ENCODE measurements around the gene NAALAD2. TPM values are rescaled to one million over a fixed set of nuclear protein-coding genes. Genes with fewer than 3 reads are reported as not detected.
"Not testable (repeated sequence)": the region's sequence is repeated elsewhere in the genome, so short reads cannot be mapped to it uniquely, and the experiment has no call there.

NAALAD2 gene
- total RNA-seq (49.1 TPM), polyA plus RNA-seq (1.7 TPM)

DNA sequence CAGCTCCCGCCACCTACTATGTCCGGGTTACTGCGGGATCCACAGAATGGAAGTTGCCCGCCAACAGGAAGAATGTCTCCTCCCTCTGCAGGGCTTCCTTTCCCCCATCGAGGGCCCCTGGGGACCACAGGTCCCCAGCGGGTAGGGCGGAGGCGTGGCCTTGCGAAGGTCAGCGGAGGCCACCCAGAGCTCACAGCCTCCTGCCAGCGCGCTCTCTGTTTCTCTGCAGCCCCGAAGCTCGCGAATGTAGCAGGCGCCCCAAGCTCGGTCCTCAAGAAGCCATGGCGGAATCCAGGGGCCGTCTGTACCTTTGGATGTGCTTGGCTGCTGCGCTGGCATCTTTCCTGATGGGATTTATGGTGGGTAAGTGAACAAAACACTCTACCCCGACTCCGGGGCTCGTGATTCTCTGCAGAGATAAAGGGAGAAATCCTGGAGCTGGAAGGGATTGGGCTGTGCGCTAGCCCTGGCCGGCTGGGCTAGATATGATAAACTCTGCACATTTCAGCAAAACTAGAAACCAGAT lies at the start of gene NAALAD2:
TSS of gene NAALAD2 (plus strand) at position 186 of the 526 bp plus-strand sequence. CDS start at position 282, 96 bp downstream.
- peak; percentile 28 for DNase-seq (ENCODE audit: extremely low spot score)
- no peaks in the 10 kb centered on the region for H3K4me1 ChIP-seq (ENCODE audit: insufficient read depth)
- H3K4me3 ChIP-seq (ENCODE audit: low read depth, low read length) = peak within 1 kb of the TSS; percentile 56
- no peaks in the 10 kb centered on the region for H3K36me3 ChIP-seq (ENCODE audit: insufficient read depth)
- H3K27ac ChIP-seq (ENCODE audit: low read depth) = no peak within 1 kb of the TSS
- 1% methylated on average over 25 of the region's 25 CpGs for WGBS

DNA sequence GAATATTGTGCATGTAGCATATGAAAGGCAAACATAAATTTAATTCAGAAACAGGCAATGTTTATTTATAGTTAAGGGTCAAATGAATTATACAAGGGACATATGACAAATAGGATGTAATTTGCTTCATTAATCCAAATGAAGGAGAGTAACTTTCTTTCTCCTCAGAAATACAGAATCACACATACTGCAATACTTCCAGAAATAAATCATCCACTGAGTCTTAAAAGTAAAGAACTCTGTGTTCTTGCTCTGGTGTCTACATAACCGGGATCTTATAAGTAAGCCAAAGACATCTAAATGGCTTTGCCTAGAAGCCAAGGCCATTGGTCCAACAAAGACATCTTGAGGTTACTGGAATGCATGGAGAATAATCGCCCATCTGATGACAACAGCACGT lies 48.8 kb upstream of the NAALAD2 start, which contains the start of gene UBTFL1:
TSS of gene UBTFL1 (plus strand) at position 301 of the 400 bp plus-strand sequence. CDS start at position 301, 0 bp downstream.
- not testable (repeated sequence) for DNase-seq (ENCODE audit: extremely low spot score); H3K4me3 ChIP-seq (ENCODE audit: low read depth, low read length); H3K27ac ChIP-seq (ENCODE audit: low read depth); H3K4me1 ChIP-seq (ENCODE audit: insufficient read depth); H3K36me3 ChIP-seq (ENCODE audit: insufficient read depth)
- WGBS = 74% methylated on average over 3 of the region's 3 CpGs

DNA sequence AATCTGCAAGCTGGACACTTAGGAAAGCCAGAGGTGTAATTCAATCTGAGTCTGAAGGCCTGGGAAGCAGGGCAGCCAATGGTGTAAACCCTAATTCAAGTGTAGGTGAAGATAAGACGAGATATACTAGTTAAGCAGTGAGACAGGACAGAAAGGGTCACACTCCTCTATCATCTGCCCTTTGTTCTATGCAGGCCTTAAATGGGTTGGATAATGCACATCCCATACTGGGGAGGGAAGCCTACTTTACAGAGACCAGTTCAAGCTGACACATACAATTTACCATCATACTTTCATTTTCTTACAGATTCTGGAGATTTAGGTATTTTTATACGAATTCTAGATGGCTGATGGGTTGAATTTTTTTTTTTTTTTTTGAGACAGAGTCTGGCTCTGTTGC lies 45.7 kb upstream of the NAALAD2 start:
- H3K27ac ChIP-seq (ENCODE audit: low read depth); H3K4me3 ChIP-seq (ENCODE audit: low read depth, low read length); DNase-seq (ENCODE audit: extremely low spot score); H3K36me3 ChIP-seq (ENCODE audit: insufficient read depth); H3K4me1 ChIP-seq (ENCODE audit: insufficient read depth): not testable (repeated sequence)
- 44% methylated on average over 2 of the region's 2 CpGs for WGBS

DNA sequence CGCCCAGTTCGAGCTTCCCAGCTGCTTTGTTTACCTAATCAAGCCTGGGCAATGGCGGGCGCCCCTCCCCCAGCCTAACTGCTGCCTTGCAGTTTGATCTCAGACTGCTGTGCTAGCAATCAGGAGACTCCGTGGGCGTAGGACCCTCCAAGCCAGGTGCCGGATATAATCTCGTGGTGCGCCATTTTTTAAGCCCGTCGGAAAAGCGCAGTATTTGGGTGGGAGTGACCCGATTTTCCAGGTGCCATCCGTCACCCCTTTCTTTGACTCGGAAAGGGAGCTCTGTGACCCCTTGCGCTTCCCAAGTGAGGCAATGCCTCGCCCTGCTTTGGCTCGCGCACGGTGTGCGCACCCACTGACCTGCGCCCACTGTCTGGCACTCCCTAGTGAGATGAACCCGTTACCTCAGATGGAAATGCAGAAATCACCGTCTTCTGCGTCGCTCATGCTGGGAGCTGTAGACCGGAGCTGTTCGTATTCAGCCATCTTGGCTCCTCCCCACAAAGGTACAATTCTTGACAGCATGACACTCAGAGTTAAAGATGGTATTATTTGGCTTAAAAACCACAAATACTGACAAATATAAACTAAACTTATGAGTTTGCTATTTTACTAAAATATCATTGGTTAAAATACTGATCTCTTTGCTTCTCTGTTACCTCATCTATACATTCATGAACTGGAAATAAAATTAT lies 39.1 kb upstream of the NAALAD2 start:
- not testable (repeated sequence) for H3K36me3 ChIP-seq (ENCODE audit: insufficient read depth); H3K4me3 ChIP-seq (ENCODE audit: low read depth, low read length); H3K27ac ChIP-seq (ENCODE audit: low read depth); DNase-seq (ENCODE audit: extremely low spot score); H3K4me1 ChIP-seq (ENCODE audit: insufficient read depth)
- WGBS = 93% methylated on average over 24 of the region's 28 CpGs

DNA sequence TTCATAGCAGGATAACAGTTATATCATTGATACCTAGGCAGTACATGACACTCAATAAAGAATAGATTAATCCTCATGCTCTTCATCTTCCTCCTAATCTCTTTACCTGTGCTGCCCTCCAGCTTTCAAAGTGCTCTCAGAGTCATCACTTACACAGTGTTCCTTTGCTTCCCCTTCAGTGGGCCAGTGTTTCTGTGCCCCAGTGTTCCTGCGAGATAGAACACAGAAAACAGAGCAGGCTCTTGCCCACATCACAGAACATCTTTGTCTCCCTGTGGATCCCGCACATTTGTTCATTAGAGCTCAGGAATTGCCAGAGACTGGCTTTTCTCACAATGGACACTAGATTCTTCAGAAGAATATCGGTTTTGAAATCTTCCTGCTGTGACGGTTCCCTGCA lies 36.2 kb upstream of the NAALAD2 start:
- H3K27ac ChIP-seq (ENCODE audit: low read depth); H3K4me3 ChIP-seq (ENCODE audit: low read depth, low read length); H3K4me1 ChIP-seq (ENCODE audit: insufficient read depth); DNase-seq (ENCODE audit: extremely low spot score); H3K36me3 ChIP-seq (ENCODE audit: insufficient read depth): not testable (repeated sequence)
- 77% methylated on average over 4 of the region's 4 CpGs for WGBS

DNA sequence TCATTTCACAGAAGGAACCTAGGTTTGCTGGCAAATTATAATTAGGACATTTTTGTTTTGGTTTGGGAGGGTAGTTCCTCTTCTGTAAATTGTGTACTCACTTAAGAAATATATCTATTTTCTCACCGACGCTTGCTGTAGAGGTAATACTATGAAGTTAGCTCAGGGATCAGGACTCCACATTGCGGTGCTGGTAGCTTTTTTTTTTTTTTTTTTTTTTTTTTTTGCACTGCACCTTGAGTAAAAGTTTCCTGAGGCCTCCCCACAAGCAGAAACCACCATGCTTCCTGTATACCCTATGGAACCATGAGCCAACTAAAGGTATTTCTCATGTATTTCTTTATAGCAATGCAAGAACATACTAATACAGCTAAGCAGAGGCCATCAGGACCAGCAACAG lies 34.0 kb upstream of the NAALAD2 start:
- Histone ChIP-seq H3K27ac (ENCODE audit: low read depth) (no peak overlapping the region), H3K36me3 (ENCODE audit: insufficient read depth) (no peaks in the 10 kb centered on the region), H3K4me3 (ENCODE audit: low read depth, low read length) (no peak overlapping the region), H3K4me1 (ENCODE audit: insufficient read depth) (no peaks in the 10 kb centered on the region)
- no peak for DNase-seq (ENCODE audit: extremely low spot score)
- WGBS = 87% methylated on average over 3 of the region's 3 CpGs

DNA sequence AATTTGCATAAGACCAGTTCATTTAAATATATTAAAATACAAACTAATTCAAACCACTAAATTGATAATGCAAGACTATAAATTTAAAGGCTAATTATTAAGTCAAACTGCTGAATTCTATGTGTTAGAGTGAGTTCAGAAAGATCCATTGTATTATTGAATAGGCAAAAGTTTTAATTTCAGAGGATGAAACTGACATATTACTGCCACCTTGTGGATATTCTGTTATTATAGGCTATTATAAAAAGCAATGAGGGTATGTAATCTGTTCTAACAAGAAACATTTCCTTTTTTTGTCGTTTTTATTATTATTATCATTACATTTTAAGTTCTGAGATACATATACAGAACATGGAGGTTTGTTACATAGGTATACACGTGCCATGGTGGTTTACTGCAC lies 20.9 kb upstream of the NAALAD2 start:
- WGBS = 5% methylated on average over 2 of the region's 2 CpGs
- no peak overlapping the region for H3K27ac ChIP-seq (ENCODE audit: low read depth)
- no peak overlapping the region for H3K4me3 ChIP-seq (ENCODE audit: low read depth, low read length)
- H3K36me3 ChIP-seq (ENCODE audit: insufficient read depth) = no peaks in the 10 kb centered on the region
- no peak for DNase-seq (ENCODE audit: extremely low spot score)
- no peaks in the 10 kb centered on the region for H3K4me1 ChIP-seq (ENCODE audit: insufficient read depth)

DNA sequence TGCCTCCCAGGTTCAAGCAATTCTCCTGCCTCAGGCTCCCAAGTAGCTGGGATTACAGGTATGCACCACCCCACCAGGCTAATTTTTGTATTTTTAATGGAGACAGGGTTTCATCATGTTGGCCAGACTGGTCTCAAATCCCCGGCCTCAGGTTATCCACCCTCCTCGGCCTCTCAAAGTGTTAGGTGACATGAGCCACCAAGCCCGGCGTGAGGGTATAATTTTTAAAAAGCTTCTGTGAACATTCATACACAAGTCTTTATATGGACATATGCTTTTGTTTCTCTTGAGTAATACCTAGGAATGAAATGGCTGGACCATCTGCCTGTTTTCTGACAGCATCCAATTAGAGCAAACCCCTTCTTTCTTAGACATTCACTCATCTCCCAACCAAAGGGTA lies 14.3 kb upstream of the NAALAD2 start:
- no peaks in the 10 kb centered on the region for H3K36me3 ChIP-seq (ENCODE audit: insufficient read depth)
- no peak overlapping the region for H3K27ac ChIP-seq (ENCODE audit: low read depth)
- no peak overlapping the region for H3K4me3 ChIP-seq (ENCODE audit: low read depth, low read length)
- no peak for DNase-seq (ENCODE audit: extremely low spot score)
- no peaks in the 10 kb centered on the region for H3K4me1 ChIP-seq (ENCODE audit: insufficient read depth)
- 90% methylated on average over 4 of the region's 4 CpGs for WGBS

DNA sequence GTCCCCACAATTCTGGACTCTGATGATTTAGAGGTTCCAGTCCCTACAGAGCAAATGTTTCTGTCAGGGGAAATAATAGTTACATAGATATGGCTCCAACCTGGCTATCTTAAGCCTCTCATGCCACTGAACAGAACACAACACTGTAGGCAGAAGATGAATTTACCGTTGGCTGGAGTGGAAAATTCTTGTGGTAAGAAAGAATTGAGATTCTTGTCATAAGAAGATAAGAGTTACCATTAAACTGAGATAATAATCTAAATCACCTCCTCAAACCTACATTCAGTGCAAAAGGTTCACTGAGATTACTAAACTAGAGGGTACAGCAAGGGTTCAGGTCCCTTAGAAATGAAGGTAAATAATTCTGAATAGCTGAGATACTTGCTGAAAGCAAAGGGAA lies 10.1 kb upstream of the NAALAD2 start:
- no peak for DNase-seq (ENCODE audit: extremely low spot score)
- no peak overlapping the region for H3K27ac ChIP-seq (ENCODE audit: low read depth)
- no peaks in the 10 kb centered on the region for H3K4me1 ChIP-seq (ENCODE audit: insufficient read depth)
- H3K4me3 ChIP-seq (ENCODE audit: low read depth, low read length) = no peak overlapping the region
- no peaks in the 10 kb centered on the region for H3K36me3 ChIP-seq (ENCODE audit: insufficient read depth)
- WGBS = 28% methylated on average over 1 of the region's 1 CpG

DNA sequence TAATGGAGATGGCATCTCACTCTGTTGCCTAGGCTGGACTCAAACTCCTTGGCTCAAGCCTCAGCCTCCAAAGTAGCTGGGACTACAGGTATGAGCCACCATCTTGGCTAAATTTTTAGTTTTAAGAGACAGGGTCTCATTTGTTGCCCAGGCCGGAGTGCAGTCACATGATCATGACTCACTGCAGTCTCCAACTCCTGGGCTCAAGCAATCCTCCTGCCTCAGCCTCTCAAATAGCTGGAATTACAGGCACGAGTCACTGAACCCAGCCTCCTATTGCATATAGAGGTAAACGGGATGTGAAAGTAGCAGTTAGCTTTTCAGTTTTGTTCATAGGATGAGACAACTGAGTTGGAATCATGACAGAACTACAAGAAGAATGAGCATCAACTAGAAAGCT lies 9.5 kb upstream of the NAALAD2 start:
- Histone ChIP-seq H3K4me1 (ENCODE audit: insufficient read depth) (no peaks in the 10 kb centered on the region), H3K27ac (ENCODE audit: low read depth) (no peak overlapping the region), H3K4me3 (ENCODE audit: low read depth, low read length) (no peak overlapping the region), H3K36me3 (ENCODE audit: insufficient read depth) (no peaks in the 10 kb centered on the region)
- DNase-seq (ENCODE audit: extremely low spot score) = no peak
- 88% methylated on average over 3 of the region's 3 CpGs for WGBS

DNA sequence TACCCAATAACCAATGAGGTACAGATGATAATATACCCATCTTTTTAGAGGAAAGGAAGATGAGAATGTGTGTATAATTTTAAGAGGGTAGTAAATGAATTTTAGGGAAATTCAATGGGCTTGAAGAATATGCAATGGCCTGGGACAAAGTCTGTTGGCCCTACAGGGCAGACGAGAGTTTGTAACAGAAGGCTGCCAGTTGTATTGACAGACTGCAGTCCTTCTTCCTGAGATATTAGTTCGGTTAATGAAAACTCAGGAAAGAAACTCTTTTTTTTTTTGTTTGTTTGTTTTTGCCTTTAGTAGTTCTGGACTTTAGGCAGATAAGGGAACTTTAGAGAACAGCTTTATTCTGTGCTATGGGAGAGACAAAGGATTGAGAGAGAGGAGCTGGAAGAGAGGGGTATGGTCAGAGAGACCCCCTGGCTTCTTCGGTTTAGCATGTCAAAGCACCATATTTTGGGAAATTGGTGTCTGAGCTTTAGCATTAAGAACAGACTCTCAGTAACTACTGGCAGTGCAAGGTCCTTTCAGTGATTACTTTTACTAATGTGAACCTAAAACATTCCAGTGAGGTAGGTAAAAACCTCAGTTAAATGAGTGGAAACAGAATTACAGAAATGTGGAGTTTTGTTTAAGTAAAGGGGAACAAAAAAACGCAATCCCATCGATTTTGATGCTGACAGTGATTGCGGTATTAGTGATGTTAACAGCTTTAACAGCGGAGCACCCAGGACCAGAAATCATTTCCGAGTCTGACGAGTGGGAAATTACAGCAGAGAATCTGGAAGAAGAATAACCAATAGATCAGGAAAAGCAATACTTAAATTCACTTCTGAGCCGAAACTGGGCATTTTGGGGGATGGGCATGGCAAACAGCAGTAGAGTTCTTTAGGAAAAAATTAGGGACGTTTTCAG lies 644 bp upstream of the NAALAD2 start:
- no peaks in the 10 kb centered on the region for H3K4me1 ChIP-seq (ENCODE audit: insufficient read depth)
- 32% methylated on average over 11 of the region's 11 CpGs for WGBS
- no peaks in the 10 kb centered on the region for H3K36me3 ChIP-seq (ENCODE audit: insufficient read depth)
- peak overlapping the region; percentile 56 for H3K4me3 ChIP-seq (ENCODE audit: low read depth, low read length)
- no peak for DNase-seq (ENCODE audit: extremely low spot score)
- no peak overlapping the region for H3K27ac ChIP-seq (ENCODE audit: low read depth)

DNA sequence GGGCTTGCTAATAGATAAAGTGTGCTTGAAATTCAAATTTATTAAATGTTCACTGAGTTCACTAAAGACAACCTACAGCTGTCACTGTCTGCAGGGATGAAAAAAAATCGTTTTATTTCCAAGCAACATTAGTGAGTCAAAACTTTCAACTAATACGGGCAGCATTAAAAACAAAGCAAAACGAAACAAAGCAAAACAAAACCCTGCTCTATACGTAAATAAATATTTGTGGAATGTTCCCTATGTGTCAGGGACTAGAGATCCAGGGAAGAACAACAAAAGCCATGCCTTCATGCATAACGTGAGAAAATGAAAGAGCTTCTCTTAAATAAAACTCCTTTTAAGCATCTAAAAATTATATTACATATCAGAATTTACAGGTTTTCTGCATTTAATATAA lies 553 bp downstream of the NAALAD2 start:
- no peak for DNase-seq (ENCODE audit: extremely low spot score)
- H3K4me3 ChIP-seq (ENCODE audit: low read depth, low read length) = peak overlapping the region; percentile 56
- H3K36me3 ChIP-seq (ENCODE audit: insufficient read depth) = no peaks in the 10 kb centered on the region
- H3K27ac ChIP-seq (ENCODE audit: low read depth) = no peak overlapping the region
- no peaks in the 10 kb centered on the region for H3K4me1 ChIP-seq (ENCODE audit: insufficient read depth)
- 2% methylated on average over 5 of the region's 5 CpGs for WGBS

DNA sequence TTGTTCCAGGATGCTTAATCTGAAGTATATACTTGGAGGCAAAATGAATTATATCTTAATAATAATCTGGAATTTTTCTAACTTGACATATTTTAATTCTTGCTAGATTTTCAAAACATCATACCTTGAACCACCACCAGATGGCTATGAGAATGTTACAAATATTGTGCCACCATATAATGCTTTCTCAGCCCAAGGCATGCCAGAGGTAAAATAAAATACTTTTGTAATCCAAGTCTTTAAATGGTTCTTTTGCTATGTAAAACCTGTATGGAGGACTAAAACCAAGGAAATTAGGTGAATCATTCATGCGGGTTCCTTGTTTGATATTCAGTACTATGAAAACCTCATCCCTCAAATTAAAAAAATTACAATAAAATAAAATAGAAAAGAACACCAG lies 14.4 kb downstream of the NAALAD2 start:
- no peak for DNase-seq (ENCODE audit: extremely low spot score)
- Histone ChIP-seq H3K4me1 (ENCODE audit: insufficient read depth) (no peaks in the 10 kb centered on the region), H3K27ac (ENCODE audit: low read depth) (no peak overlapping the region), H3K4me3 (ENCODE audit: low read depth, low read length) (no peak overlapping the region), H3K36me3 (ENCODE audit: insufficient read depth) (no peaks in the 10 kb centered on the region)
- WGBS = 98% methylated on average over 1 of the region's 1 CpG
